Ovary (tissue), 3 donors: Measurements from ENCODE around the gene TAP2.

Source experiments
- EP300 ChIP-seq: sonication (generic); formaldehyde crosslinking; IDR thresholded peaks from one replicate; pipeline ENCODE4 v1.6.1; 2017; ENCODE audit warnings: antibody characterized with exemption
- POLR2A ChIP-seq: fragments of 450-650 bp; IDR thresholded peaks from one replicate; pipeline ENCODE4 v1.6.1; 2017; ENCODE audit warnings: antibody characterized with exemption, mild to moderate bottlenecking, moderate library complexity
- TF ChIP-seq, protein P1 (sequence below), 3 donors: fragments of 450-650 bp in 2 of 3; fragments of 200-600 bp in 1 of 3; IDR thresholded peaks; one replicate each; pipeline versions ENCODE4 v1.5.1 to v1.8.0; 2016 to 2022; ENCODE audit warnings: antibody characterized with exemption in 3 of 3, mild to moderate bottlenecking in 1 of 3
- donor health status: DM: no; HTN: no; CAD: no.

DNA sequence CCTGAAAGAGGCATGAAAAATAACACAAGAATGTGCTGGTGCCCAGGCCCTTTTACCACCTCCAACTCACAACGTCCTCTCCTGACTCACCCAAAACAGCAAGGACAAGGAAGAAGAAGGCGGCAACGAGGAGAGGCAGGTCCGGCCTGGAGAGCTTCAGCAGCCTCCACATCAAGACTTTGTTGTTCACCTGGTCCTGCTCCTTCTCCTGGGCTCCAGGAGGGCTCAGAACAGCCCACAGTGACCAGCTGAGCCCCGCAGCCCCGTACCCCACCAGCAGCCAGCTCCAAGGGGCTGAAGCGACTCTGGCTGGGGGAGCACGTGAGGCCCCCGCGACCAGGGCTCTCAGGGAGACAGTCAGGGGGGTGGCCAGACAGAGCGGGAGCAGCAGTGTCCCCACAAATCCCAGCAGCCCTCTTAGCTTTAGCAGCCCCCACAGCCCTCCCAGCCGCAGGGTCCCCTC, 857 bp downstream of the TAP2 start:
- TF ChIP-seq, protein P1, sequence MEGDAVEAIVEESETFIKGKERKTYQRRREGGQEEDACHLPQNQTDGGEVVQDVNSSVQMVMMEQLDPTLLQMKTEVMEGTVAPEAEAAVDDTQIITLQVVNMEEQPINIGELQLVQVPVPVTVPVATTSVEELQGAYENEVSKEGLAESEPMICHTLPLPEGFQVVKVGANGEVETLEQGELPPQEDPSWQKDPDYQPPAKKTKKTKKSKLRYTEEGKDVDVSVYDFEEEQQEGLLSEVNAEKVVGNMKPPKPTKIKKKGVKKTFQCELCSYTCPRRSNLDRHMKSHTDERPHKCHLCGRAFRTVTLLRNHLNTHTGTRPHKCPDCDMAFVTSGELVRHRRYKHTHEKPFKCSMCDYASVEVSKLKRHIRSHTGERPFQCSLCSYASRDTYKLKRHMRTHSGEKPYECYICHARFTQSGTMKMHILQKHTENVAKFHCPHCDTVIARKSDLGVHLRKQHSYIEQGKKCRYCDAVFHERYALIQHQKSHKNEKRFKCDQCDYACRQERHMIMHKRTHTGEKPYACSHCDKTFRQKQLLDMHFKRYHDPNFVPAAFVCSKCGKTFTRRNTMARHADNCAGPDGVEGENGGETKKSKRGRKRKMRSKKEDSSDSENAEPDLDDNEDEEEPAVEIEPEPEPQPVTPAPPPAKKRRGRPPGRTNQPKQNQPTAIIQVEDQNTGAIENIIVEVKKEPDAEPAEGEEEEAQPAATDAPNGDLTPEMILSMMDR (IDR thresholded peaks at IDR 0.05), result no peak
- TF ChIP-seq POLR2A, result no peak
- no peak for TF ChIP-seq EP300
